Uterus (tissue), 4 donors: ENCODE data around the gene CRADD. TPM values are rescaled to one million over a fixed set of nuclear protein-coding genes. Genes with fewer than 3 reads are reported as not detected.

Source experiments
- DNase-seq, 2 donors: peaks; one replicate each; pipeline ENCODE4 v3.0.0-alpha.2; 2019 to 2020
- H3K27ac ChIP-seq, 2 donors: fragments of 200-600 bp; sonication (generic); 1 replicate in 1 of 2; 2 replicates in 1 of 2; pipeline ENCODE4 v1.5.1; 2016 to 2018
- H3K27me3 ChIP-seq, 2 donors: fragments of 200-600 bp; sonication (generic); one replicate each; pipeline ENCODE4 v1.5.1; 2018 to 2019; ENCODE audit warnings: control low read depth in 1 of 2
- H3K36me3 ChIP-seq, 2 donors: fragments of 200-600 bp; sonication (generic); one replicate each; pipeline ENCODE4 v1.5.1; 2019; ENCODE audit warnings: control low read depth in 1 of 2
- H3K4me1 ChIP-seq, 2 donors: fragments of 200-600 bp; sonication (generic); one replicate each; pipeline ENCODE4 v1.5.1; 2018 to 2019; ENCODE audit warnings: control low read depth in 1 of 2
- H3K4me3 ChIP-seq, 2 donors: fragments of 200-600 bp; sonication (generic); 1 replicate in 1 of 2; 2 replicates in 1 of 2; pipeline ENCODE4 v1.5.1; 2018 to 2019; ENCODE audit warnings: mild to moderate bottlenecking in 1 of 2
- H3K9me3 ChIP-seq, 2 donors: fragments of 200-600 bp; sonication (generic); one replicate each; pipeline ENCODE4 v1.5.1; 2019; ENCODE audit warnings: control low read depth in 1 of 2
- CTCF ChIP-seq, 4 experiments: fragments of 200-600 bp in 2 of 4; fragments of 450-650 bp in 2 of 4; sonication (generic) in 2 of 4; IDR thresholded peaks; one replicate each; pipeline ENCODE4 v1.5.1; 2016 to 2019; ENCODE audit warnings: antibody characterized with exemption in 4 of 4, mild to moderate bottlenecking in 2 of 4, moderate library complexity in 1 of 4
- POLR2A ChIP-seq, 2 donors: fragments of 450-650 bp; IDR thresholded peaks; one replicate each; pipeline ENCODE4 v1.6.1; 2016; ENCODE audit warnings: antibody characterized with exemption in 2 of 2, mild to moderate bottlenecking in 1 of 2, moderate library complexity in 1 of 2
- intact Hi-C: fragments of 100-400 bp; cut with DNase I; formaldehyde crosslinking; loops from one replicate; pipeline ENCODE4 v1.15.1; 2023; ENCODE audit warnings: low total_unique reads
- total RNA-seq, 4 donors: library from RNA; depleted of rRNA in 3 of 4; stranded (reverse); fragments of >200 nt in 3 of 4; gene quantifications; one replicate each; pipeline versions ENCODE4 v1.1.0 to v1.2.4, GENCODE V29; 2014 to 2023
- donor health status: DM: yes; HTN: yes; CAD: no.

CRADD gene
- total RNA-seq, 4 donors from 2014 or later = 26.4 to 105 (median 49.2) TPM

- H3K9me3 ChIP-seq = no peaks in the 10 kb centered on the region
- H3K4me3 ChIP-seq = no peak overlapping the region
- H3K36me3 ChIP-seq = no peaks in the 10 kb centered on the region
- H3K27ac ChIP-seq = peak overlapping the region in 1 of 2 donors; percentile 25
- no peaks in the 10 kb centered on the region for H3K4me1 ChIP-seq
- H3K27me3 ChIP-seq = no peaks in the 10 kb centered on the region
- DNase-seq = no peak
- intact Hi-C loops = no loop called here
- TF ChIP-seq CTCF (IDR thresholded peaks at IDR 0.05) (no peak), POLR2A (IDR thresholded peaks at IDR 0.05) (no peak)
Observed at GRCh38 chr12:93757792-93758694, 80.9 kb downstream of the CRADD start.

GRCh38 chr12:93758801-93759373, 81.7 kb downstream of the CRADD start:
- intact Hi-C loops = no loop called here
- peak overlapping the region in 1 of 2 donors; percentile 65 for H3K27ac ChIP-seq
- H3K4me1 ChIP-seq = no peaks in the 10 kb centered on the region
- TF ChIP-seq CTCF (IDR thresholded peaks at IDR 0.05) = no peak
- TF ChIP-seq POLR2A (IDR thresholded peaks at IDR 0.05) = no peak
- no peaks in the 10 kb centered on the region for H3K36me3 ChIP-seq
- H3K4me3 ChIP-seq = no peak overlapping the region
- DNase-seq = no peak
- no peaks in the 10 kb centered on the region for H3K27me3 ChIP-seq
- no peaks in the 10 kb centered on the region for H3K9me3 ChIP-seq

GRCh38 chr12:93759512-93760081, 82.4 kb downstream of the CRADD start:
- Histone ChIP-seq H3K27ac (peak overlapping the region; percentile 9 to 65), H3K36me3 (no peaks in the 10 kb centered on the region), H3K9me3 (no peaks in the 10 kb centered on the region), H3K4me1 (no peaks in the 10 kb centered on the region), H3K27me3 (no peaks in the 10 kb centered on the region), H3K4me3 (no peak overlapping the region)
- DNase-seq = no peak
- TF ChIP-seq CTCF (IDR thresholded peaks at IDR 0.05) (no peak), POLR2A (IDR thresholded peaks at IDR 0.05) (no peak)
- intact Hi-C loops = no loop called here

- no peaks in the 10 kb centered on the region for H3K9me3 ChIP-seq
- no peak for DNase-seq
- TF ChIP-seq CTCF (IDR thresholded peaks at IDR 0.05) = no peak
- no peak for TF ChIP-seq POLR2A (IDR thresholded peaks at IDR 0.05)
- no peaks in the 10 kb centered on the region for H3K4me1 ChIP-seq
- H3K27me3 ChIP-seq = no peaks in the 10 kb centered on the region
- H3K36me3 ChIP-seq = no peaks in the 10 kb centered on the region
- peak overlapping the region; percentile 21 to 65 for H3K27ac ChIP-seq
- intact Hi-C loops = no loop called here
- H3K4me3 ChIP-seq = no peak overlapping the region
Observed at GRCh38 chr12:93760275-93760875, 83.2 kb downstream of the CRADD start.
